ENCODE data around the gene CDR2L. TPM values are rescaled to one million over a fixed set of nuclear protein-coding genes. Genes with fewer than 3 reads are reported as not detected.

The CDR2L gene
- 15.1 and 16.4 TPM in 2 replicates for total RNA-seq
- polyA plus RNA-seq = 5.9 and 8.0 TPM in 2 replicates

GRCh38 chr17:74987418-74987908, at the start of gene CDR2L:
Gene CDR2L, plus strand, starts transcription at chr17:74987632. Its CDS starts 412 bp downstream, at chr17:74988044.
- DNase-seq (ENCODE audit: low read depth in 1 of 2, low spot score in 1 of 2) = peak; percentile 95 to 97
- H3K27me3 ChIP-seq = no peaks in the 10 kb centered on the region
- peak within 1 kb of the TSS; percentile 73 for H3K27ac ChIP-seq
- peak within 1 kb of the TSS; percentile 83 for H3K4me3 ChIP-seq
- H3K36me3 ChIP-seq = no peaks in the 10 kb centered on the region
- no peaks in the 10 kb centered on the region for H3K9me3 ChIP-seq (ENCODE audit: low read depth)
- no peak for TF ChIP-seq CTCF (IDR thresholded peaks at IDR 0.05; ENCODE audit: low read depth, low read length)
- H3K4me1 ChIP-seq (ENCODE audit: low read depth) = no peaks in the 10 kb centered on the region

- peaks cover 97% of the 10 kb centered on the region for H3K27me3 ChIP-seq
- H3K27ac ChIP-seq = no peak overlapping the region
- no peaks in the 10 kb centered on the region for H3K36me3 ChIP-seq
- H3K4me1 ChIP-seq (ENCODE audit: low read depth) = no peaks in the 10 kb centered on the region
- H3K4me3 ChIP-seq = no peak overlapping the region
- no peaks in the 10 kb centered on the region for H3K9me3 ChIP-seq (ENCODE audit: low read depth)
- no peak for TF ChIP-seq CTCF (IDR thresholded peaks at IDR 0.05; ENCODE audit: low read depth, low read length)
- DNase-seq (ENCODE audit: low read depth in 1 of 2, low spot score in 1 of 2) = no peak
Measured at GRCh38 chr17:74938194-74938950, 49.1 kb upstream of the CDR2L start.

- Histone ChIP-seq H3K4me1 (ENCODE audit: low read depth) (no peaks in the 10 kb centered on the region), H3K9me3 (ENCODE audit: low read depth) (no peaks in the 10 kb centered on the region), H3K27ac (no peak overlapping the region), H3K36me3 (no peaks in the 10 kb centered on the region), H3K4me3 (no peak overlapping the region), H3K27me3 (peaks cover 97% of the 10 kb centered on the region)
- no peak for DNase-seq (ENCODE audit: low read depth in 1 of 2, low spot score in 1 of 2)
- TF ChIP-seq CTCF (IDR thresholded peaks at IDR 0.05; ENCODE audit: low read depth, low read length) = no peak
Measured at GRCh38 chr17:74939534-74939933, 47.9 kb upstream of the CDR2L start.

GRCh38 chr17:74941128-74941725, 46.2 kb upstream of the CDR2L start:
- H3K27me3 ChIP-seq = peaks cover 90% of the 10 kb centered on the region

More at GRCh38 chr17:74941128-74941725, 46.2 kb upstream of the CDR2L start:
- no peak for TF ChIP-seq CTCF (IDR thresholded peaks at IDR 0.05; ENCODE audit: low read depth, low read length)
- Histone ChIP-seq H3K9me3 (ENCODE audit: low read depth) (no peaks in the 10 kb centered on the region), H3K27ac (no peak overlapping the region), H3K4me3 (no peak overlapping the region), H3K4me1 (ENCODE audit: low read depth) (no peaks in the 10 kb centered on the region), H3K36me3 (no peaks in the 10 kb centered on the region)
- no peak for DNase-seq (ENCODE audit: low read depth in 1 of 2, low spot score in 1 of 2)

All from cardiac muscle cell (in vitro differentiated cells and primary cell).